Measurements from ENCODE around the gene MMEL1. TPM values are rescaled to one million over a fixed set of nuclear protein-coding genes. Genes with fewer than 3 reads are reported as not detected.

The MMEL1 gene
- polyA plus RNA-seq, 1 donor from 2014 or later = 5.8 TPM

GRCh38 chr1:2561898-2562895, 70.6 kb downstream of the MMEL1 start:
- peak overlapping the region in 1 of 3 donors; percentile 19 for H3K27ac Mint-ChIP-seq

GRCh38 chr1:2561446-2561845, 71.4 kb downstream of the MMEL1 start:
- Mint-ChIP-seq H3K9me3 (no peaks in the 10 kb centered on the region), H3K36me3 (peaks cover 1% of the 10 kb centered on the region), H3K4me1 (peaks cover 2 to 12% (median 4%) of the 10 kb centered on the region in 3 donors), H3K27ac (peak overlapping the region in 1 of 3 donors; percentile 96), H3K27me3 (no peaks in the 10 kb centered on the region), H3K4me3 (peak overlapping the region in 1 of 4 donors; percentile 26)

More at GRCh38 chr1:2561898-2562895, 70.6 kb downstream of the MMEL1 start:
- Mint-ChIP-seq H3K36me3 (peaks cover 1% of the 10 kb centered on the region), H3K4me3 (peak overlapping the region in 1 of 4 donors; percentile 26), H3K4me1 (peaks cover 0 to 11% (median 1%) of the 10 kb centered on the region in 3 donors), H3K9me3 (no peaks in the 10 kb centered on the region), H3K27me3 (no peaks in the 10 kb centered on the region)

DNA sequence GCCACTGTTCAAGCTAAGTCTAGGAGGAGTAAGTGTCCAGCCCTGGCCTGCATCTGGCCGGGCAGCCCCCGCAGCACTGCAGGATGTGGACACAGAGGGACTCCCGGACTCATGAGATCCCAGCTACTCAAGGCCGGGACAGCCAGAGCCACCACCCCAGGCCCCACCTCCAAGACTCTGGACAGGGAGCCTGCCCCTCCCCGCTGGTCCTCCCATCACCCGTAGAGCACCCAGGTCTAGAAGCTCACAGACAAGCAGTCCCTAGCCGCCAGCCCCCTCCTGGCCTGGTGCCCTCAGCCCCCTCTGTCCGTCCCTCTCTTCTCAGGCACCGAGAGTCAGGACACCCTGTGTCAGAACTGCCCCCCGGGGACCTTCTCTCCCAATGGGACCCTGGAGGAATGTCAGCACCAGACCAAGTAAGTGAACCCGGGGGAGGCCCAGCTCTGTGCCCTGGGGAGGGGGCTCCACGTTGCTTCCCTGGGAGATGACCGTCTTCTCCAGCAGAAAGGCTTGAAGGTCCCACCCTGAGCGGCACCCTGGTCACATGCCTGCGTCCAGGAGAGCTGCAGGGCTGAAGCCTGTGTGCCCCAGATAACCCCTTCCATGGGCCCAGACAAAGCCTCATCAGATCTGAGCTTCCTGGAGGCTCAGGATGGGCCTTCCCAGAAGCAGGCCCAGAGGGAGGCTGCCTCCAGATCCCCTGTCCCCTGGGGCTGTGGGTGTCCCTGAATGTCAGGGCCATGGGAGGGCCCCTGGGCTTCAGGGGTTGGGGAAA, 72.3 kb downstream of the MMEL1 start:
- Mint-ChIP-seq H3K36me3 (peaks cover 1% of the 10 kb centered on the region), H3K27me3 (no peaks in the 10 kb centered on the region), H3K9me3 (no peaks in the 10 kb centered on the region), H3K4me3 (peak overlapping the region in 1 of 4 donors; percentile 43), H3K27ac (peak overlapping the region in 1 of 3 donors; percentile 59), H3K4me1 (peaks cover 9 to 14% (median 12%) of the 10 kb centered on the region in 3 donors)

GRCh38 chr1:2559509-2560298, 73.1 kb downstream of the MMEL1 start:
- H3K36me3 Mint-ChIP-seq = peaks cover 1% of the 10 kb centered on the region
- no peaks in the 10 kb centered on the region for H3K27me3 Mint-ChIP-seq
- no peak overlapping the region for H3K27ac Mint-ChIP-seq
- peaks cover 13 to 19% (median 14%) of the 10 kb centered on the region in 3 donors for H3K4me1 Mint-ChIP-seq
- peak overlapping the region in 1 of 4 donors; percentile 43 for H3K4me3 Mint-ChIP-seq
- no peaks in the 10 kb centered on the region for H3K9me3 Mint-ChIP-seq

DNA sequence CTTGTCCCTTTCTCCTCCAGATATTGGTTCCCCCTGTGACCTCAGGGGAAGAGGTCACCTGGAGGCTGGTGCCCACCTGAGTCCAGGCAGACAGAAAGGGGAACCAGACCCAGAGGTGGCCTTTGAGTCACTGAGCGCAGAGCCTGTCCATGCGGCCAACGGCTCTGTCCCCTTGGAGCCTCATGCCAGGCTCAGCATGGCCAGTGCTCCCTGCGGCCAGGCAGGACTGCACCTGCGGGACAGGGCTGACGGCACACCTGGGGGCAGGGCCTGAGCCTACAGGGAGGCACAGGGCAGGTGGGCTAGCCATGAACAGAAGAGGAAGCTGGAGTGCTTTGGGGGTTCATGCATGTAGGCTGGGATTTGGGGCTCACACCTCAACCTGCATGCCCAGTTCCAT, 74.0 kb downstream of the MMEL1 start:
- Mint-ChIP-seq H3K9me3 (no peaks in the 10 kb centered on the region), H3K36me3 (peaks cover 1% of the 10 kb centered on the region), H3K27me3 (no peaks in the 10 kb centered on the region), H3K4me1 (peaks cover 13 to 21% (median 16%) of the 10 kb centered on the region in 3 donors), H3K27ac (peak overlapping the region in 1 of 3 donors; percentile 84), H3K4me3 (peak overlapping the region; percentile 44 to 95 (median 74))

GRCh38 chr1:2558420-2558819, 74.4 kb downstream of the MMEL1 start:
- Mint-ChIP-seq H3K4me1 (peaks cover 13 to 21% (median 16%) of the 10 kb centered on the region in 3 donors), H3K9me3 (no peaks in the 10 kb centered on the region), H3K27ac (peak overlapping the region in 1 of 3 donors; percentile 84), H3K36me3 (peaks cover 1% of the 10 kb centered on the region), H3K27me3 (no peaks in the 10 kb centered on the region), H3K4me3 (peak overlapping the region; percentile 66 to 95 (median 74))

DNA sequence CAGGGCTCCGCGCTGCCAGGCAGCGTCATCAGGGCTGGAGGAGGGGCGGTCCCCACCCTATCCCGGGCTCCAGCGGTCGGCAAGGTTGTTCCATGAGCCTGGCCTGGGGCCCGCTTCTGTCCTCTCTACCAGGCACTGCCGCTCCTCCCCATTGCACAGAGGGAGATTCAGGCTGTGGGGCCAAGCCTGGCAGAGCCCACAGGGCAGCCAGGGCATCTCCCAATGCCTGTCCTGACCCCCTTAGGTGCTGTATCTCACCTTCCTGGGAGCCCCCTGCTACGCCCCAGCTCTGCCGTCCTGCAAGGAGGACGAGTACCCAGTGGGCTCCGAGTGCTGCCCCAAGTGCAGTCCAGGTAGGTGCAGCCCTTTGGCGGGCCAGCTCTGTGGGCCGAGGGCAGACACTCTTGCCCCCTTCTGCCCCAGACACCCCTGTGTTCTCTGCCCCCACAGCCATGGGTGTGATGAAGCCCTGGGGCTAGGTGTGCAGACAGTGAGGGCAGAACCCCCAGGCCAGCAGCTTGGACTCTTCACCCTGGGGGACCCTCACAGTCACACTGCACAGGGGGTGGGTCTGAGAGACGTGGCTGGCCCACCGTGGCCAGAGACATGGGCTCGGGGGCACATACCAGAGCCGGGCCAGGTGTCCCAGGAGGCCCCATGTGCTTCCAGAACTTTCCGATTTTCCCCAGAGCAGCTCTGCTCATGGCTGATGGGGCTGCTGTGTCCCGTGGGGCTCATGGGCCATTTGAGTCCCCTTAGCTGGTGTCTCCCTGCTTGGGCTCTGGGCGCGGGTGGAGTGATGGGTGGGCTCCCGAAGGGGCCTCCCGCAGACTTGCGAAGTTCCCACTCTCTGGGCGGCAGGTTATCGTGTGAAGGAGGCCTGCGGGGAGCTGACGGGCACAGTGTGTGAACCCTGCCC, 75.1 kb downstream of the MMEL1 start:
- H3K36me3 Mint-ChIP-seq = no peaks in the 10 kb centered on the region
- H3K9me3 Mint-ChIP-seq = no peaks in the 10 kb centered on the region
- peaks cover 13 to 21% (median 16%) of the 10 kb centered on the region in 3 donors for H3K4me1 Mint-ChIP-seq
- H3K4me3 Mint-ChIP-seq = peak overlapping the region; percentile 78 to 99 (median 96)
- peak overlapping the region; percentile 86 to 97 (median 97) for H3K27ac Mint-ChIP-seq
- no peaks in the 10 kb centered on the region for H3K27me3 Mint-ChIP-seq

- peak overlapping the region; percentile 95 to 99 (median 97) for H3K4me3 Mint-ChIP-seq
- H3K36me3 Mint-ChIP-seq = no peaks in the 10 kb centered on the region
- H3K9me3 Mint-ChIP-seq = no peaks in the 10 kb centered on the region
- H3K27ac Mint-ChIP-seq = peak overlapping the region; percentile 97 to 98 (median 97)
- no peaks in the 10 kb centered on the region for H3K27me3 Mint-ChIP-seq
- peaks cover 13 to 21% (median 16%) of the 10 kb centered on the region in 3 donors for H3K4me1 Mint-ChIP-seq
Measured at GRCh38 chr1:2556678-2557481, 75.9 kb downstream of the MMEL1 start.

GRCh38 chr1:2556277-2556677, 76.5 kb downstream of the MMEL1 start, which contains the start of gene TNFRSF14:
Gene TNFRSF14, plus strand, starts transcription at chr1:2556371. Its CDS starts 294 bp downstream, at chr1:2556665.
- Mint-ChIP-seq H3K36me3 (no peaks in the 10 kb centered on the region), H3K27me3 (no peaks in the 10 kb centered on the region), H3K4me3 (peak within 1 kb of the TSS; percentile 95 to 99 (median 97)), H3K27ac (peak within 1 kb of the TSS; percentile 97 to 98 (median 97)), H3K9me3 (no peaks in the 10 kb centered on the region), H3K4me1 (peaks cover 13 to 17% (median 17%) of the 10 kb centered on the region in 3 donors)

GRCh38 chr1:2555634-2556276, 77.1 kb downstream of the MMEL1 start:
- peak overlapping the region; percentile 97 to 98 (median 97) for H3K27ac Mint-ChIP-seq

GRCh38 chr1:2554621-2555387, 78.0 kb downstream of the MMEL1 start:
- Mint-ChIP-seq H3K9me3 (no peaks in the 10 kb centered on the region), H3K36me3 (no peaks in the 10 kb centered on the region), H3K4me1 (peaks cover 13 to 27% (median 22%) of the 10 kb centered on the region in 3 donors), H3K27ac (peak overlapping the region; percentile 84 to 97 (median 97)), H3K27me3 (no peaks in the 10 kb centered on the region), H3K4me3 (peak overlapping the region; percentile 78 to 98 (median 87))

More at GRCh38 chr1:2555634-2556276, 77.1 kb downstream of the MMEL1 start:
- no peaks in the 10 kb centered on the region for H3K9me3 Mint-ChIP-seq
- H3K4me3 Mint-ChIP-seq = peak overlapping the region; percentile 95 to 99 (median 97)
- no peaks in the 10 kb centered on the region for H3K27me3 Mint-ChIP-seq
- peaks cover 13 to 22% (median 17%) of the 10 kb centered on the region in 3 donors for H3K4me1 Mint-ChIP-seq
- H3K36me3 Mint-ChIP-seq = no peaks in the 10 kb centered on the region

All from IgD-negative memory B cell (primary cell).